Activated naive CD8-positive, alpha-beta T cell (primary cell): ENCODE measurements around the gene EHMT1.
A peak's percentile ranks its signal among the peaks of the same experiment; 100 is the strongest.
"Not testable (repeated sequence)": the region's sequence is repeated elsewhere in the genome, so short reads cannot be mapped to it uniquely, and the experiment has no call there.

Experiments
- H3K27ac Mint-ChIP-seq: one replicate; pipeline ENCODE4 v1.8.0; 2021; ENCODE audit warnings: mixed read lengths
- H3K27me3 Mint-ChIP-seq: one replicate; pipeline ENCODE4 v1.8.0; 2021; ENCODE audit warnings: mixed read lengths
- H3K36me3 Mint-ChIP-seq: one replicate; pipeline ENCODE4 v1.8.0; 2021; ENCODE audit warnings: mixed read lengths
- H3K4me1 Mint-ChIP-seq: one replicate; pipeline ENCODE4 v1.8.0; 2021; ENCODE audit warnings: low read depth, mixed read lengths
- H3K4me3 Mint-ChIP-seq: one replicate; pipeline ENCODE4 v1.8.0; 2021; ENCODE audit warnings: mild to moderate bottlenecking, mixed read lengths
- H3K9me3 Mint-ChIP-seq: one replicate; pipeline ENCODE4 v1.8.0; 2021; ENCODE audit warnings: low read depth, mixed read lengths

The EHMT1 gene

DNA sequence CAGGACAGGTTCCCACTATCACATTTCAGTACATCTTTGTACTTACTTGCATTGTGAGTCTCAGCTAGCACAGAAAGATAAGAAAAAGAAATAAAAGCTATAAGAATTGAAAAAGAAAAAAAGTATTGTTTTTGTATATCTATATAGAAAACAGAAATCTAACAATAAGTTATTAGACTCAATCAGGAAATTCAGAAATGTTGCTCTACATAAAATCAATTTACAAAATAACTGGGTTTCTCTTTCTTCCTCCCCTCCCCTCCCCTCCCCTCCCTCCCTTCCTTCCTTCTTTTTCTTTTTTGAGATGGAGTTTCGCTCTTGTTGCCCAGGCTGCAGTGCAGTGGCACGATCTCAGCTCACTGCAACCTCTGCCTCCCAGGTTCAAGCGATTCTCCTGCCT lies 251.6 kb downstream of the EHMT1 start:
- Mint-ChIP-seq H3K36me3 (peaks cover 2% of the 10 kb centered on the region), H3K27ac (no peak overlapping the region), H3K27me3 (peaks cover 19% of the 10 kb centered on the region), H3K9me3 (no peaks in the 10 kb centered on the region), H3K4me3 (no peak overlapping the region), H3K4me1 (no peaks in the 10 kb centered on the region)

- Mint-ChIP-seq H3K27ac (no peak overlapping the region), H3K4me3 (no peak overlapping the region), H3K27me3 (peaks cover 29% of the 10 kb centered on the region), H3K4me1 (peaks cover 2% of the 10 kb centered on the region), H3K9me3 (no peaks in the 10 kb centered on the region), H3K36me3 (peaks cover 2% of the 10 kb centered on the region)
These were observed 253.5 kb downstream of the EHMT1 start for GRCh38 chr9:137872296-137872695.

GRCh38 chr9:137873408-137873807 lies 254.6 kb downstream of the EHMT1 start:
- Mint-ChIP-seq H3K9me3 (no peaks in the 10 kb centered on the region), H3K4me3 (no peak overlapping the region), H3K27ac (no peak overlapping the region), H3K36me3 (peaks cover 2% of the 10 kb centered on the region), H3K27me3 (peaks cover 22% of the 10 kb centered on the region), H3K4me1 (peaks cover 2% of the 10 kb centered on the region)

- H3K9me3 Mint-ChIP-seq = no peaks in the 10 kb centered on the region
- no peak overlapping the region for H3K27ac Mint-ChIP-seq
- H3K4me3 Mint-ChIP-seq = no peak overlapping the region
- no peaks in the 10 kb centered on the region for H3K36me3 Mint-ChIP-seq
- peaks cover 2% of the 10 kb centered on the region for H3K4me1 Mint-ChIP-seq
- H3K27me3 Mint-ChIP-seq = peaks cover 20% of the 10 kb centered on the region
These were observed 255.1 kb downstream of the EHMT1 start for GRCh38 chr9:137873858-137874362.

DNA sequence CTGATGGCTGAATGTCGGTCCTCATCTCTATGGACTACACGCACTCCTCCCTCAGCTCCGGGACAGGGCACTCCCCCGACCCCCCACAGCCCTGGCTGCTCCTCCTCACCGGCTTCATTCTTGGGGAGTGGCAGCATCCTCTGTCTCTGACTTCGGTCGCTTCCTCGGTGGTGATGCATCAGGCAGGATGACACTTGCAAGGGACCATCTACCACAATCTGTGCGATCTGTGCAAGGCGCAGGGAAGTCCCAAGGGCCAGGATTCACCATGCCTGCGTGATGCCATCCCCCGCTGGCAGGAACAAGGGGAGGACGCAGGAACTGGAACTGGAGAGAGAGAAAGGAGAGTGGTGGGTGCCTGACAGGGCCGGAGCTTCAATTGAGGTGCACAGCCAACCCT lies 256.5 kb downstream of the EHMT1 start:
- H3K9me3 Mint-ChIP-seq = no peaks in the 10 kb centered on the region
- H3K27me3 Mint-ChIP-seq = peaks cover 22% of the 10 kb centered on the region
- H3K4me1 Mint-ChIP-seq = peaks cover 2% of the 10 kb centered on the region
- H3K27ac Mint-ChIP-seq = no peak overlapping the region
- no peaks in the 10 kb centered on the region for H3K36me3 Mint-ChIP-seq
- H3K4me3 Mint-ChIP-seq = no peak overlapping the region

DNA sequence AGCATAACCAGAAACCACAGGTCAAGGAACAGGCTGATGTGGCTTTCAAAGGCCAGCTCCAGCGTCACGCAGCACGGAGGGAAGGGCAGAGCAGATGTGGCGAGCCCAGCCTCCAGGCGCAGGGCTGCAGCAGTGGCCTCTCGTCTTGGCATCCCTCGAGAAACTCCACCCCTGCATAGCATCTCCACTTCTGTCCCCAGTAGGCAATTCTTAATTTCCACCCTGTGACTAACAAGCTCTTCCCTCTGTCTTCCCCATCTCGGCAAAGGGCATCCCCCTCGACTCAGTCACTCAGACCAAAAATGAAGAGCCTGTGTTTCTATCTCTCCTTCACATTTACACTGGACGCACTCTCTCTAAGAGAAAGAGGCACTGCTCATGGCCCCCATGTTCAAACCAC lies 257.0 kb downstream of the EHMT1 start:
- no peaks in the 10 kb centered on the region for H3K36me3 Mint-ChIP-seq
- H3K4me3 Mint-ChIP-seq = peak overlapping the region; percentile 9
- H3K27me3 Mint-ChIP-seq = peaks cover 22% of the 10 kb centered on the region
- H3K4me1 Mint-ChIP-seq = peaks cover 2% of the 10 kb centered on the region
- no peaks in the 10 kb centered on the region for H3K9me3 Mint-ChIP-seq
- no peak overlapping the region for H3K27ac Mint-ChIP-seq

- Mint-ChIP-seq H3K27me3 (peaks cover 22% of the 10 kb centered on the region), H3K27ac (no peak overlapping the region), H3K4me3 (peak overlapping the region; percentile 81), H3K9me3 (no peaks in the 10 kb centered on the region), H3K36me3 (no peaks in the 10 kb centered on the region), H3K4me1 (peaks cover 2% of the 10 kb centered on the region)
These were observed 257.5 kb downstream of the EHMT1 start for GRCh38 chr9:137876269-137876668.

DNA sequence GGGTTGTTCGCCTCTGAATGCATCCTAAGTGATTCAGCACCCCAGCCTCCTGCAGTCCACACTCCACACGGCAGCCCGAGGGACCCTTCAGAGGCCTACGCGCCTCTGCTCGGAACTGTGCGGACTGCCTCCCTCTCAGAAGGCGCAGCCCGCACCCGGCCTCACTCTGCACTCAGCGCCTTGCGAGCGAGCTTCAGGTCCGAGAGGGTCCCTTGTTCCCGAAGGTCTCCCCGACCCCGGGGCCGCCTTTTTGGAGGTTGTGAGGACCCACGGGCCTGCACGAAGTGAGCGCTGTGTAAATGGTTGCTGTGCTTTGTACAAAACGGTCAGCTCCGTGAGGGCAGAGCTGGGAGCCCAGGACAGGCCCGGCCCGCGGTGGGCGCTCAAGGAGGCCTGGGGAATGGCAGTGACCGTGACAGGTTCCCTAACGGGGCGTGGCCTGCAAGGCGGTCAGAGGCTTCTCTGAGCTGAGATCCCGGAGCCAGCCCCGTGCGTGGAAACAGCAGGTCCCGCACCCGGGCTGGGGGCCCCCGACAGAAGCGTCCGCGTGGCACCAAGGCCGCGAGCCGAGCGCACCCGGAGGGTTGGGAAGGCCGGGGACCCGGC lies 258.1 kb downstream of the EHMT1 start:
- H3K9me3 Mint-ChIP-seq = no peaks in the 10 kb centered on the region
- H3K27me3 Mint-ChIP-seq = peaks cover 21% of the 10 kb centered on the region
- H3K36me3 Mint-ChIP-seq = no peaks in the 10 kb centered on the region
- peak overlapping the region; percentile 81 for H3K4me3 Mint-ChIP-seq
- peaks cover 2% of the 10 kb centered on the region for H3K4me1 Mint-ChIP-seq
- H3K27ac Mint-ChIP-seq = no peak overlapping the region

DNA sequence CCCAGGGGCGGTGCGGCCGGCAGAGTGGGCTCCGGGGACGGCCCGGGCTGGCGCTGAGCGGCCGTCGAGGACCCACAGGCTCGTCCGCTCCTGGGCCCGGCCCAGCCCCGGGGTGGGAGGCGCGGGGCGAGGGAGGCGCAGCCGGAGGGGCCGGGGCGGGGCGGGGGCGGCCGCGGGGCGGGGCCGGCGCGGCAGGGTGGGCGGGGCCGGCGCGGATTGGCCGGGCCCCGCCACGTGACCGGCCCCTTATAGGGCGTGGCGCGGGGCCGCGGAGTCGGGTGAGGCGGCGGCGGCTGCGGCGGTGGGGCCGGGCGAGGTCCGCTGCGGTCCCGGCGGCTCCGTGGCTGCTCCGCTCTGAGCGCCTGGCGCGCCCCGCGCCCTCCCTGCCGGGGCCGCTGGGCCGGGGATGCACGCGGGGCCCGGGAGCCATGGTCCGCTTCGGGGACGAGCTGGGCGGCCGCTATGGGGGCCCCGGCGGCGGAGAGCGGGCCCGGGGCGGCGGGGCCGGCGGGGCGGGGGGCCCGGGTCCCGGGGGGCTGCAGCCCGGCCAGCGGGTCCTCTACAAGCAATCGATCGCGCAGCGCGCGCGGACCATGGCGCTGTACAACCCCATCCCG lies 258.8 kb downstream of the EHMT1 start, which contains the start of gene CACNA1B:
TSS of gene CACNA1B (plus strand) at position 277 of the 617 bp plus-strand sequence. CDS start at position 429, 152 bp downstream.
- H3K36me3 Mint-ChIP-seq, H3K9me3 Mint-ChIP-seq, H3K4me1 Mint-ChIP-seq, H3K27ac Mint-ChIP-seq: not testable (repeated sequence)
- peaks cover 19% of the 10 kb centered on the region for H3K27me3 Mint-ChIP-seq
- H3K4me3 Mint-ChIP-seq = peak within 1 kb of the TSS; percentile 81

DNA sequence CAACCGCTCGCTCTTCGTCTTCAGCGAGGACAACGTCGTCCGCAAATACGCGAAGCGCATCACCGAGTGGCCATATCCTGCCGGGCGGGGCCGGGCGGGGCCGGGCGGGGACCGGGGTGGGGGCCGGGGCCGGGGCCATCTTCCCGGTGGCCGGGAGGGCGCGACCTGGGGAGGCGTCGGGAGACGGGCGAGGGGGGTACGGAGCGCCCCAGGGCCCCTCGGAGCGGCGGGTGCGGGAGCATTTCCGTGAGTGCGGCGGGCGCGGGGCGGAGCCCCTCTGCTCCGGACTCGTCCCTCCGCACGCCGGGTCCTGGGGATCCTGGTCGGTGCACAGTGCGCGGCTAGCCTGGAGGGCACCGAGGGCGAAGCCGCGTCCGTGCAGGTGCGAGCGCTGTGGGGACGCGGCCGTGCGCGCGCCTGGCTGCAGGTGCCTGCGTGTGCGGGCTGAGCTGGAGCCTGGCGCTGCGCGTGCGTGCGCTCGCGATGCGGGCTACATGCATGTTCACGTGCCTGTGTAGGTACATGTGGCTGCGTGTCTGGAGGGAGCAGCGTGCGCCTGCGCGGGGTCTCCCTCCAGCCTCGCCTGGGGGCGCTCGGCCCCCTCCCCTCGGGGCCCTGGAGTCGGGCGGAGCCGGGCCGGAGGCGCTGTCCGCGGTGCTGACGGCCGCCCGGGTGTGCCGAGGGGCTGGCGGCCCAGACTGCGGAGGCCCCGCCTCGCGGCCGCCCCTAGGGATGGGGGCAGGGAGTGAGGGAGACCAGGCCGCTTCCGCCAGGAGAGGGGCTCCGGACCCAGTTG lies 259.5 kb downstream of the EHMT1 start:
- Mint-ChIP-seq H3K9me3 (no peaks in the 10 kb centered on the region), H3K27me3 (peaks cover 19% of the 10 kb centered on the region), H3K36me3 (no peaks in the 10 kb centered on the region)

GRCh38 chr9:137879052-137879451 lies 260.2 kb downstream of the EHMT1 start:
- Mint-ChIP-seq H3K4me3 (peak overlapping the region; percentile 46), H3K36me3 (no peaks in the 10 kb centered on the region), H3K4me1 (peaks cover 2% of the 10 kb centered on the region), H3K27ac (no peak overlapping the region), H3K9me3 (no peaks in the 10 kb centered on the region), H3K27me3 (peaks cover 19% of the 10 kb centered on the region)

More for the DNA sequence above, 259.5 kb downstream of the EHMT1 start:
- peaks cover 2% of the 10 kb centered on the region for H3K4me1 Mint-ChIP-seq
- no peak overlapping the region for H3K4me3 Mint-ChIP-seq
- H3K27ac Mint-ChIP-seq = no peak overlapping the region

GRCh38 chr9:137879566-137880150 lies 260.9 kb downstream of the EHMT1 start:
- no peaks in the 10 kb centered on the region for H3K36me3 Mint-ChIP-seq
- H3K27ac Mint-ChIP-seq = no peak overlapping the region
- H3K4me1 Mint-ChIP-seq = peaks cover 2% of the 10 kb centered on the region
- H3K9me3 Mint-ChIP-seq = no peaks in the 10 kb centered on the region
- peaks cover 19% of the 10 kb centered on the region for H3K27me3 Mint-ChIP-seq
- peak overlapping the region; percentile 46 for H3K4me3 Mint-ChIP-seq

DNA sequence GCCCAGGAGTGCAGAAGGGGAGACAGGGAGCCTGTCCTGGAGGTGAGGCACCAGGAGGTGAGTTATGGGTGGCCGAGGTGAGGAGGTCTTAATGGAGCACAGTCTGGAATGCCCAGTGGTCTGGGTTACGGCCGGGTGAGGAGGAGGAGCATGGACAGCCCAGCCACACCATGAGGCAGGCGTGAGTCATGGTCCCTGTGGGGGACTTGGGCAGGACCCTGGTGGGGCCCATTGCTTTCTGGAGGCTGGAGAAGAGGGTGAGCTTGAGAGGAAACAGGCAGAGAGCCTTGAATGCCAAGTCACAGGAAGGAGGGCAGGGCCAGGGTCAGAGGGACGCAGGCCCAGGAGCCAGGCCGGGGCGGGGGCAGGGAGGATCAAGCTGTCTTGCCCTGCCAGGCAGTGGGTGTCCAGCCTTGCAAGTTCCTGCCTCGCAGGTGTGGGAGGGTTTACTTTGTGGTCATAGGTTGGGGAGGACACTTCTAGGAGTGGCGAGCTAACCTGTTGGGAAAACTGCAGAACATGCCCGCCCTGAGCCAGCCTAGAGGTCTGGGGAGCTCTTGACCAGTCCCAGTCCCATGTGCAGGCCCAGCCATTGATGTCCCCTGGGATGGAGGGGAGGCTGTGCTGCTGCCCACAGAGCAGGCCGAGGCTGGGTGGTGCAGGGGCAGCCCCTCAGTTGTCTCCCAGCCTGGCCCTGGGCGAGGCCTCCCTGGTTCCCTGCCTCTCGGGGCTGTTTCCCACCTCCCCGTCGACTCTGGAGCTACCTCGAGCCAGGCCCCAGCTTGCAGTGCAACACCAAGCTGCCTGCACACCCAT lies 261.6 kb downstream of the EHMT1 start:
- H3K9me3 Mint-ChIP-seq = no peaks in the 10 kb centered on the region

GRCh38 chr9:137880976-137881530 lies 262.2 kb downstream of the EHMT1 start:
- H3K4me1 Mint-ChIP-seq = peaks cover 2% of the 10 kb centered on the region
- no peaks in the 10 kb centered on the region for H3K36me3 Mint-ChIP-seq
- H3K27me3 Mint-ChIP-seq = peaks cover 6% of the 10 kb centered on the region
- no peaks in the 10 kb centered on the region for H3K9me3 Mint-ChIP-seq
- H3K27ac Mint-ChIP-seq = no peak overlapping the region
- H3K4me3 Mint-ChIP-seq = no peak overlapping the region

More for the DNA sequence above, 261.6 kb downstream of the EHMT1 start:
- H3K36me3 Mint-ChIP-seq = no peaks in the 10 kb centered on the region
- H3K27me3 Mint-ChIP-seq = peaks cover 13% of the 10 kb centered on the region
- no peak overlapping the region for H3K4me3 Mint-ChIP-seq
- no peak overlapping the region for H3K27ac Mint-ChIP-seq
- H3K4me1 Mint-ChIP-seq = peaks cover 2% of the 10 kb centered on the region
